Measurements from ENCODE around the gene HIPK2.

HIPK2 gene

GRCh38 chr7:139752148-139752547, 25.6 kb downstream of the HIPK2 start:
- no peak for ATAC-seq

GRCh38 chr7:139750459-139751095, 27.2 kb downstream of the HIPK2 start:
- ATAC-seq = no peak
- TF ChIP-seq ZNF70 (CRISPR knock-in tag; IDR thresholded peaks at IDR 0.05) (no peak), ARNTL (CRISPR knock-in tag; IDR thresholded peaks at IDR 0.05; ENCODE audit: borderline replicate concordance, low read depth) (no peak), TSHZ2 (CRISPR knock-in tag; IDR thresholded peaks at IDR 0.05) (no peak), CREB5 (CRISPR knock-in tag; IDR thresholded peaks at IDR 0.05; ENCODE audit: low read depth) (no peak)

More at GRCh38 chr7:139752148-139752547, 25.6 kb downstream of the HIPK2 start:
- TF ChIP-seq ZFP3 (CRISPR knock-in tag; IDR thresholded peaks at IDR 0.05) (no peak), TCF4 (CRISPR knock-in tag; IDR thresholded peaks at IDR 0.05; ENCODE audit: borderline replicate concordance) (no peak), CREB5 (CRISPR knock-in tag; IDR thresholded peaks at IDR 0.05; ENCODE audit: low read depth) (no peak), ZFP30 (CRISPR knock-in tag; IDR thresholded peaks at IDR 0.05) (no peak), BACH2 (CRISPR knock-in tag; IDR thresholded peaks at IDR 0.05; ENCODE audit: borderline replicate concordance) (no peak), ZNF70 (CRISPR knock-in tag; IDR thresholded peaks at IDR 0.05) (no peak), ZC3H10 (CRISPR knock-in tag; IDR thresholded peaks at IDR 0.05) (no peak), ZNF8 (CRISPR knock-in tag; IDR thresholded peaks at IDR 0.05) (no peak), PPARA (CRISPR knock-in tag; IDR thresholded peaks at IDR 0.05; ENCODE audit: borderline replicate concordance) (no peak), TSHZ2 (CRISPR knock-in tag; IDR thresholded peaks at IDR 0.05) (no peak), OSR1 (CRISPR knock-in tag; IDR thresholded peaks at IDR 0.05) (no peak), PATZ1 (CRISPR knock-in tag; IDR thresholded peaks at IDR 0.05; ENCODE audit: borderline replicate concordance) (no peak)

GRCh38 chr7:139749545-139749944, 28.3 kb downstream of the HIPK2 start:
- no peak for ATAC-seq
- TF ChIP-seq CREB5 (CRISPR knock-in tag; IDR thresholded peaks at IDR 0.05; ENCODE audit: low read depth) (no peak), RARB (CRISPR knock-in tag; IDR thresholded peaks at IDR 0.05) (no peak), CSDC2 (CRISPR knock-in tag; IDR thresholded peaks at IDR 0.05) (no peak), TCF4 (CRISPR knock-in tag; IDR thresholded peaks at IDR 0.05; ENCODE audit: borderline replicate concordance) (no peak), PPARA (CRISPR knock-in tag; IDR thresholded peaks at IDR 0.05; ENCODE audit: borderline replicate concordance) (no peak), ZNF70 (CRISPR knock-in tag; IDR thresholded peaks at IDR 0.05) (no peak), ZNF8 (CRISPR knock-in tag; IDR thresholded peaks at IDR 0.05) (no peak), OSR1 (CRISPR knock-in tag; IDR thresholded peaks at IDR 0.05) (no peak), ZFP3 (CRISPR knock-in tag; IDR thresholded peaks at IDR 0.05) (no peak), PATZ1 (CRISPR knock-in tag; IDR thresholded peaks at IDR 0.05; ENCODE audit: borderline replicate concordance) (no peak), ESRRG (CRISPR knock-in tag; IDR thresholded peaks at IDR 0.05) (no peak), ISL1 (CRISPR knock-in tag; IDR thresholded peaks at IDR 0.05) (no peak), TSHZ2 (CRISPR knock-in tag; IDR thresholded peaks at IDR 0.05) (no peak), ARNTL (CRISPR knock-in tag; IDR thresholded peaks at IDR 0.05; ENCODE audit: borderline replicate concordance, low read depth) (no peak), ZC3H10 (CRISPR knock-in tag; IDR thresholded peaks at IDR 0.05) (no peak), GLIS3 (CRISPR knock-in tag; IDR thresholded peaks at IDR 0.05) (no peak)
